ENCODE results near the gene PPP1R1B. TPM values are rescaled to one million over a fixed set of nuclear protein-coding genes. Genes with fewer than 3 reads are reported as not detected.

The PPP1R1B gene
- total RNA-seq, 1 donor from 2014 or later: 25.1 TPM

DNA sequence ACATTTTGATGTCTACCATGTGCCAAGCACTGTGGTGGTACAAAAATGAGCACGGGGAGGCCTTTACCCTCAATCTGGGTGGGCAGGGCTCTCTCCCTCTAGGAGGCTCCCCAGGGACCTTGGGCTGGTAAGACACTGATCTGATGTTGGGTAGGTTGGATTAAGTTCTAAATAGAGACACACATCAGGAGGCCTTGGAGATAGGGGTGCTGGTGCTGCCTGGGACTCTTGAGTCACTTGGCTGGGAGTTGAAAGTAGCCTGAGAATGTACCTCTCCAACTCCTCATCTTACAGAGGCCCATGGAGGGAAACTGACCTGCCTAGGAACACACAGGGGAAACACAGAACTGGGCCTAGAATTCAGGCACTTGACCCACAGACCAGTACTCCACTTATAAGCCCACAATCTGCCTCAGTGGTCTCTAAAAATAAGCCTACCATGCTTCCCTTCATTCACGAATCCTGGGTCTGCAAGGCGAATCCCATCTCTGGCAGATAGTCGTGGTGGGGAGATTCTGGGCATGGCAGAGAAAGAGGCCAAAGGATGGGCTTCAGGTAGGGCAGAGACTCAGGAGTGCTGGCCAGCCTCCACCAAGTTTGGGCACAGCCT, 17.2 kb upstream of the PPP1R1B start:
- DNase-seq (no peak), ATAC-seq (no peak)
- TF ChIP-seq, protein P1, sequence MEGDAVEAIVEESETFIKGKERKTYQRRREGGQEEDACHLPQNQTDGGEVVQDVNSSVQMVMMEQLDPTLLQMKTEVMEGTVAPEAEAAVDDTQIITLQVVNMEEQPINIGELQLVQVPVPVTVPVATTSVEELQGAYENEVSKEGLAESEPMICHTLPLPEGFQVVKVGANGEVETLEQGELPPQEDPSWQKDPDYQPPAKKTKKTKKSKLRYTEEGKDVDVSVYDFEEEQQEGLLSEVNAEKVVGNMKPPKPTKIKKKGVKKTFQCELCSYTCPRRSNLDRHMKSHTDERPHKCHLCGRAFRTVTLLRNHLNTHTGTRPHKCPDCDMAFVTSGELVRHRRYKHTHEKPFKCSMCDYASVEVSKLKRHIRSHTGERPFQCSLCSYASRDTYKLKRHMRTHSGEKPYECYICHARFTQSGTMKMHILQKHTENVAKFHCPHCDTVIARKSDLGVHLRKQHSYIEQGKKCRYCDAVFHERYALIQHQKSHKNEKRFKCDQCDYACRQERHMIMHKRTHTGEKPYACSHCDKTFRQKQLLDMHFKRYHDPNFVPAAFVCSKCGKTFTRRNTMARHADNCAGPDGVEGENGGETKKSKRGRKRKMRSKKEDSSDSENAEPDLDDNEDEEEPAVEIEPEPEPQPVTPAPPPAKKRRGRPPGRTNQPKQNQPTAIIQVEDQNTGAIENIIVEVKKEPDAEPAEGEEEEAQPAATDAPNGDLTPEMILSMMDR (IDR thresholded peaks at IDR 0.05): no peak
- no peaks in the 10 kb centered on the region for H3K9me3 ChIP-seq
- H3K27ac ChIP-seq: no peak overlapping the region
- H3K4me3 ChIP-seq: no peak overlapping the region
- intact Hi-C loops (cut with DNase I): no loop called here
- H3K27me3 ChIP-seq: peaks cover 57% of the 10 kb centered on the region
- H3K36me3 ChIP-seq: no peaks in the 10 kb centered on the region
- peaks cover 21% of the 10 kb centered on the region for H3K4me1 ChIP-seq

DNA sequence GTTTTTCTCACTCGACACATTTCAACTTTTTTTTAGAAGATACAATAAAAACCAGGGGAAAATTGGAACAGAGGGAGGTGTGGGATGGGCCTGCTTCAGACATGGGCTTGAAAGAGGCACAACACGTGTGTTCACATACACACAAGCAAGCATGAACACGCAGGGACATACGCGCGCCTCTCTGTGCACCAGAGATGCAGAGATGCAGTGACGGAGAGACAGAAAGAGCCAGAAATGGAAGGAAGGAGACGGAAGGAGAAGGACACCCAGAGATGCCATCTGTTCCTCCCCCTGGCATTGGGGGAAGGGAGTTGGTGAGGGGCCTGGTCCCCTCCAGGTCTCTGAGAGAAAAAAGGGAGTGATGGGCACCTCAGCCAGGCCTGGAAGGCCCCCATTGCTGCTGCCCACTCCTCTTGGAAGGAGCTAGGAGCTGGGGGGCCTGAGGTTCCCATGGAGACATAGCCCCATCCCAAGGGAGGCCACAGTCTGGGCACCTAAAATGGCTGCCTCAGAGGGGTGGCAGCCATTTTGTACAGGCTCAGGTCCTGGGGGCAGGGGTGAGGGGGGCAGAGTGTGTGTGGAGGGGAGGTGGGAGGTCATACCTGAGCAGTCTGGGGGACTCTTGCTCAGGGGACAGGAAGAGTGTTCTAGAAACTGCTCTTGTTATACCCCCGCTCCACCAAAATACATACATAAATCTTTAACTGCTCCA, 15.2 kb upstream of the PPP1R1B start:
- Histone ChIP-seq H3K27me3 (peaks cover 37% of the 10 kb centered on the region), H3K36me3 (no peaks in the 10 kb centered on the region), H3K4me3 (no peak overlapping the region), H3K27ac (no peak overlapping the region), H3K4me1 (peaks cover 8% of the 10 kb centered on the region), H3K9me3 (no peaks in the 10 kb centered on the region)
- DNase-seq (no peak), ATAC-seq (no peak)
- intact Hi-C loops (cut with DNase I): no loop called here
- TF ChIP-seq, protein P1 (IDR thresholded peaks at IDR 0.05): no peak

DNA sequence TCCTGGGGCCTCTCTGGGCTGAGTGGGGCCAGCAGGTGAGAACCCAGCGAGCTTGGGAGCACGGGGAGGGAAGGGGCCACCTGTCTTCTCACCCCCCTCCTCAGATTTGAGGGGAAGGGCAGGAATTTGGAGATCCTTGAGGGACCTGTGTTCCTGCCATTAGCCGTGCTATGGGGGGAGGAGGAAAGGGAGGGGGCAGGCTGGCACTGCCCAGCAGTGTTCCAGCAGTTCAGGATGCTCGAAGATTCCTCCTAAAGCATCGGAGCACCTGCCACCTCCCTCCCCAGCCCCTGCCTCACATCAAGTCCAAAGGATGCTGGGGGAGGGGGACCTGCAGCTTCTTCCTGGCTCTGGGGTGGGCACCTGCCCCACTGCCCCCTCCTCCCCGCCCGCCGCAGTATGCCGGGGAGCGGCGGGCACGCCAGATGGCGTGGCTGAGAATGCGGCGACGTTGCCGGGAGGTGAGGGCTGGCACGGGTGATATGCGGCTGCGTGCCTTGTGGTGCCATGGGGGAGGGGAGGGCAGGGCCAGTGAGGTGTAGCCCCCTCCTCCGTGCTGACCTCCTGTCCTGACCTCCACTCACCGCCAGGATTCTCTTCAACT, 14.4 kb upstream of the PPP1R1B start:
- no peak for DNase-seq
- H3K9me3 ChIP-seq: no peaks in the 10 kb centered on the region
- ATAC-seq: no peak
- H3K36me3 ChIP-seq: no peaks in the 10 kb centered on the region
- intact Hi-C loops (cut with DNase I): no loop called here
- H3K27me3 ChIP-seq: peaks cover 34% of the 10 kb centered on the region
- TF ChIP-seq, protein P1 (IDR thresholded peaks at IDR 0.05): no peak
- H3K27ac ChIP-seq: no peak overlapping the region
- H3K4me3 ChIP-seq: no peak overlapping the region
- no peaks in the 10 kb centered on the region for H3K4me1 ChIP-seq

DNA sequence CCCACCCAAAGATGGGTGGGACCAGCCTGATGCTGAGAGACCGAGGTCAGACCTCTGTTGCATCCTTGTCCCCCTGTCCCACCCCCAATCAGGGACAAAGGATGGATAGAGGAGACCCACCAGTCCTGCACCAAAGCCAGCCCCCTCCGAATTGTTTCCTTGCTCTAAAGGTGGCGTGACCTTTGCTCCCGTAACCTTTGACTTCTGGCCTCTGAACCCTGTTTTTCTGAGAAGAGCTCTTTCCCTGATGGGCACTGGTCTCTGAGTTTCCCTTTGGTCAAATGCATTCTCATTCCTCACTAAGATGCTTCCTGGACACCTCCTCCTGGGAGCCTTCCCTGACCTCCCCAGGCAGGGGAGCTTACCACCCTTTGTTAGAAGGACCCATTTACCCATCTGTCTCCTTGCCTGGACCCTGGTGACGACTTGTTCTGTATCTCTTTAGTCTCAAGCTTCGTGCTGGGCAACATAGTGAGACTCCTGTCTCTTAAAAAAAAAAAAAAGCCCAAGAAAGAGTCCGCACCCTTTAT, 13.8 kb upstream of the PPP1R1B start:
- no peaks in the 10 kb centered on the region for H3K36me3 ChIP-seq
- H3K27me3 ChIP-seq: peaks cover 28% of the 10 kb centered on the region
- no peaks in the 10 kb centered on the region for H3K9me3 ChIP-seq
- DNase-seq: no peak
- TF ChIP-seq, protein P1 (IDR thresholded peaks at IDR 0.05): no peak
- no peak overlapping the region for H3K27ac ChIP-seq
- ATAC-seq: no peak
- intact Hi-C loops (cut with DNase I): no loop called here
- H3K4me1 ChIP-seq: no peaks in the 10 kb centered on the region
- no peak overlapping the region for H3K4me3 ChIP-seq

DNA sequence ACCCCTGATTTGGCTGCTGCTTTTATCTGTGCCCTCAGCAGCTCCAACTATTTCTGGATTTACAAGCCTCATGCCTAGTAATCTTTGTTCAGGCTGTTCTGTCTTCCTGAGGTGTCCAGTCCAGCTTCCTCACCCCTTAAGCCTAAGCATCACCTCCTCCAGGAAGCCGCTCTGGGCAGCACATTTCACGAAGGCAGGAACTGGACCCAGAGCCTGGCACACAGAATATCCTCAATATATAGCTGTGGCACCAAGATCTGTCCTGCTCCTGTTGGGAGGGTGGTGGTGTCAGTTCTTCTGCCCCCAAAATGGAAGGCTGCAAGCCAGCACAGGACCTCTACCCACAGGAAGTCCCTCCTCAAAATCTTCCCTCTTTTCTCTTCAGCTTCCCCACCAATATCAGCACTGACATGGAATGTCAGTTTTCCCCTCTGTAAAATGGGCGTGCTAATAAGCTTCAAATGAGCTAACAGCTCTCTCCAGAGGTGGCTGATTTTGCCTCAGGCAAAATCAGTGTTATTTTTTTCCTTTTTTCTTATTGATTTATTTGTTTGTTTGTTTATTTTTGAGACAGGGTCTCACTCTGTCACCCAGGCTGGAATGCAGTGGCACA, 12.1 kb upstream of the PPP1R1B start:
- TF ChIP-seq, protein P1 (IDR thresholded peaks at IDR 0.05): no peak

More for the DNA sequence above, 12.1 kb upstream of the PPP1R1B start:
- Histone ChIP-seq H3K9me3 (no peaks in the 10 kb centered on the region), H3K36me3 (no peaks in the 10 kb centered on the region), H3K27ac (no peak overlapping the region), H3K4me1 (peaks cover 4% of the 10 kb centered on the region), H3K4me3 (no peak overlapping the region), H3K27me3 (peaks cover 13% of the 10 kb centered on the region)
- no peak for DNase-seq
- intact Hi-C loops (cut with DNase I): no loop called here
- no peak for ATAC-seq
